Gastroesophageal sphincter (tissue), 4 donors: Measurements from ENCODE around the gene YPEL5. TPM values are rescaled to one million over a fixed set of nuclear protein-coding genes. Genes with fewer than 3 reads are reported as not detected.
"Not testable (repeated sequence)": the region's sequence is repeated elsewhere in the genome, so short reads cannot be mapped to it uniquely, and the experiment has no call there.

ENCODE experiments used
- ATAC-seq: fragments of 150-250 bp; one replicate; pipeline ENCODE4 v1.9.1; 2016; ENCODE audit warnings: mild to moderate bottlenecking, moderate library complexity
- H3K27ac ChIP-seq, 4 donors: fragments of 200-600 bp; sonication (generic) in 3 of 4; 1 replicate in 3 of 4; 2 replicates in 1 of 4; pipeline ENCODE4 v1.5.1; 2016 to 2019
- H3K27me3 ChIP-seq: fragments of 200-600 bp; sonication (generic); one replicate; pipeline ENCODE4 v1.5.1; 2019
- H3K36me3 ChIP-seq, 2 donors: fragments of 200-600 bp; sonication (generic); one replicate each; pipeline ENCODE4 v1.5.1; 2019; ENCODE audit warnings: control low read depth in 1 of 2
- H3K4me1 ChIP-seq, 3 donors: fragments of 200-600 bp; sonication (generic); 1 replicate in 2 of 3; 2 replicates in 1 of 3; pipeline ENCODE4 v1.5.1; 2016 to 2019; ENCODE audit warnings: control low read depth in 2 of 3
- H3K4me3 ChIP-seq, 2 donors: fragments of 200-600 bp; sonication (generic); one replicate each; pipeline ENCODE4 v1.5.1; 2019; ENCODE audit warnings: mild to moderate bottlenecking in 1 of 2, moderate library complexity in 1 of 2
- H3K9me3 ChIP-seq, 3 donors: fragments of 200-600 bp; sonication (generic); one replicate each; pipeline ENCODE4 v1.5.1; 2017 to 2019; ENCODE audit warnings: control low read depth in 2 of 3
- EP300 ChIP-seq: sonication (generic); formaldehyde crosslinking; IDR thresholded peaks from one replicate; pipeline ENCODE4 v1.6.1; 2017; ENCODE audit warnings: antibody characterized with exemption, mild to moderate bottlenecking
- POLR2A ChIP-seq, 2 donors: fragments of 450-650 bp; IDR thresholded peaks; one replicate each; pipeline ENCODE4 v1.6.1; 2017; ENCODE audit warnings: antibody characterized with exemption in 2 of 2, mild to moderate bottlenecking in 2 of 2, moderate library complexity in 1 of 2
- POLR2AphosphoS5 ChIP-seq: sonication (generic); formaldehyde crosslinking; IDR thresholded peaks from one replicate; pipeline ENCODE4 v1.6.1; 2017; ENCODE audit warnings: antibody characterized with exemption
- WGBS, 2 donors: methylation state at CpG; one replicate each; pipeline ENCODE4 v1.1.5; 2018; ENCODE audit warnings: low coverage in 1 of 2; 5-methylcytosine and 5-hydroxymethylcytosine counted together
- total RNA-seq, 4 donors: library from RNA; depleted of rRNA; stranded (reverse); fragments of >200 nt; gene quantifications; one replicate each; pipeline ENCODE4 v1.1.0, GENCODE V29; 2016
- TF ChIP-seq, protein P1 (sequence below), 4 experiments: fragments of 200-600 bp in 2 of 4; fragments of 450-650 bp in 2 of 4; sonication (generic) in 1 of 4; IDR thresholded peaks; one replicate each; pipeline ENCODE4 v1.5.1; 2017 to 2019; ENCODE audit warnings: antibody characterized with exemption in 4 of 4, mild to moderate bottlenecking in 2 of 4, moderate library complexity in 2 of 4

Gene YPEL5
- 100 to 1,000 TPM; 109 to 159 (median 136) TPM for total RNA-seq

DNA sequence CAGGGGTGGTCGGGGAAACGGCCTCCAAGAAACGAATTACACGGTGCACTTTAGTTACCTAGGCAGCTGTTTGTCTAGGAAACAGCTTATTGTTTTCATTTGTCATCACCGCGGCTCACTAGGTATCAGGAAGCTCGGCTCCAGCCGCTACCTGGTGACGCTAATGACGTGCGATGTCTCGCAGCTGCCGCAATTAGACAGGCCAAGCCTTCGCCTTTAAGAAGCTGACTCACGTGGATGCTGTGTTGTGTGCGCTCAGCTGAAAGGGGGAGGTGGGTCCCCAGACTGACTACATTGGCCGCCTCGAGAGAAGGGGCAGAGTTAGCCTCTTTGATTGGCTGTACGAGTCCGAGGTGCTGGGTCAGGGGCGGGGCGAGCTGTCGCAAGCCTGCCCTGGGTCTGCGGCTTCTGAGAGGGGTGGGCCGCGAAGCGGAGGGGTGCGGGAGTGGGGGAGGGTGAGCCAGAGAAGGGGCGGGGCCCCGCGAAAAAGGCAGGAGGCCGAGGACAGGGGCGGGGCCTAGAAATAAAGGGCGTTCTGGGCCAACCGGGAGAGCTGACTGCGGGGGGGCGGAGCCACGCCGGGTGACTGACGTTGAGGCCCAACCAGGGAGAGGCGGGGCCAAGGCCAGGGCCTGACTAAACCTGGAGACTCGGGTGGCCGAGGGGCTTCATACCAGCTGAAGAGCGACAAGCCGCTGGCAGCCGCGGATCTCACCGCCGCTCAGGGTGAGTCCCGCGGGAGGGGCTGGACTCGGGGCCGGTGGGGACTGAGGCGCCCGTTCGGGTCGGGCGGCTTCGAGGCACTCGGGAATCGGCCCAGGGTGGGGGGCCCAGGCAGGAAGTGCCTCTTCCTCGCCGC is at the start of gene YPEL5:
Gene YPEL5 (plus strand): TSS at position 671 of the 859 bp plus-strand sequence. CDS start 9,645 bp downstream, outside the sequence.
- Histone ChIP-seq H3K4me1 (peaks cover 8 to 45% (median 29%) of the 10 kb centered on the region in 3 donors), H3K36me3 (peaks cover 0 to 9% of the 10 kb centered on the region in 2 donors), H3K27me3 (no peaks in the 10 kb centered on the region), H3K4me3 (peak within 1 kb of the TSS; percentile 78 to 90), H3K27ac (peak within 1 kb of the TSS; percentile 97 to 100 (median 98)), H3K9me3 (no peaks in the 10 kb centered on the region)
- 0% methylated on average over 6 to 11 of the region's 63 CpGs for WGBS, 2 donors
- peak; percentile 97 for ATAC-seq
- TF ChIP-seq POLR2AphosphoS5 (peak; percentile 82), POLR2A (IDR thresholded peaks at IDR 0.05) (peak; percentile 85 to 90), EP300 (no peak)

GRCh38 chr2:30098266-30099005 is 48.4 kb upstream of the YPEL5 start:
- no peak for TF ChIP-seq EP300
- TF ChIP-seq, protein P1, sequence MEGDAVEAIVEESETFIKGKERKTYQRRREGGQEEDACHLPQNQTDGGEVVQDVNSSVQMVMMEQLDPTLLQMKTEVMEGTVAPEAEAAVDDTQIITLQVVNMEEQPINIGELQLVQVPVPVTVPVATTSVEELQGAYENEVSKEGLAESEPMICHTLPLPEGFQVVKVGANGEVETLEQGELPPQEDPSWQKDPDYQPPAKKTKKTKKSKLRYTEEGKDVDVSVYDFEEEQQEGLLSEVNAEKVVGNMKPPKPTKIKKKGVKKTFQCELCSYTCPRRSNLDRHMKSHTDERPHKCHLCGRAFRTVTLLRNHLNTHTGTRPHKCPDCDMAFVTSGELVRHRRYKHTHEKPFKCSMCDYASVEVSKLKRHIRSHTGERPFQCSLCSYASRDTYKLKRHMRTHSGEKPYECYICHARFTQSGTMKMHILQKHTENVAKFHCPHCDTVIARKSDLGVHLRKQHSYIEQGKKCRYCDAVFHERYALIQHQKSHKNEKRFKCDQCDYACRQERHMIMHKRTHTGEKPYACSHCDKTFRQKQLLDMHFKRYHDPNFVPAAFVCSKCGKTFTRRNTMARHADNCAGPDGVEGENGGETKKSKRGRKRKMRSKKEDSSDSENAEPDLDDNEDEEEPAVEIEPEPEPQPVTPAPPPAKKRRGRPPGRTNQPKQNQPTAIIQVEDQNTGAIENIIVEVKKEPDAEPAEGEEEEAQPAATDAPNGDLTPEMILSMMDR (IDR thresholded peaks at IDR 0.05) = no peak
- no peak for TF ChIP-seq POLR2A (IDR thresholded peaks at IDR 0.05)
- no peak for TF ChIP-seq POLR2AphosphoS5
- Histone ChIP-seq H3K4me3 (no peak overlapping the region), H3K4me1 (no peaks in the 10 kb centered on the region), H3K27ac (no peak overlapping the region), H3K27me3 (peaks cover 61% of the 10 kb centered on the region), H3K36me3 (no peaks in the 10 kb centered on the region), H3K9me3 (no peaks in the 10 kb centered on the region)
- ATAC-seq = no peak
- WGBS, 2 donors = 51 to 62% methylated on average over 7 to 10 of the region's 10 CpGs

DNA sequence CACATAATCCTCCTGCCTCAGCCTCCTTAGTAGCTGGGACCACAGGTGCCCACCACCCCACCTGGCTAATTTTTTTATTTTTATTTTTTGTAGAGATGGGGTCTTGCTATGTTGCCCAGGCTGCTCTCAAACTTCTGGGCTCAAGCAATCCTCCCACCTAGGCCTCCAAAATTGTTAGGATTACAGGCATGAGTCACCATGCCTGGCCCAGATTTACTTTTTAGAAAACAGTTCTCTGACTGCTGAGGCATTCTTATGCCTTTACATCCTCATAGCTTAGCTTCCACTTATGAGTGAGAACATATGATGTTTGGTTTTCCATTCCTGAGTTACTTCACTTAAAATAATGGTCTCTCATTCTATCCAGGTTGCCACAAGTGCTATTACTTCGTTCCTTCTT is 47.4 kb upstream of the YPEL5 start:
- not testable (repeated sequence) for H3K9me3 ChIP-seq, ATAC-seq, H3K4me1 ChIP-seq, H3K27ac ChIP-seq, H3K4me3 ChIP-seq, H3K36me3 ChIP-seq
- peaks cover 53% of the 10 kb centered on the region for H3K27me3 ChIP-seq
- WGBS, 2 donors = 53% methylated on average over 1 of the region's 1 CpG; no CpG with 5 or more reads in 1 of the 2 donors

GRCh38 chr2:30100691-30101090 is 46.1 kb upstream of the YPEL5 start:
- H3K27ac ChIP-seq, H3K36me3 ChIP-seq, H3K4me3 ChIP-seq, H3K9me3 ChIP-seq, ATAC-seq, H3K4me1 ChIP-seq: not testable (repeated sequence)
- WGBS, 2 donors = 77 to 94% methylated on average over 3 of the region's 3 CpGs
- H3K27me3 ChIP-seq = peaks cover 45% of the 10 kb centered on the region

DNA sequence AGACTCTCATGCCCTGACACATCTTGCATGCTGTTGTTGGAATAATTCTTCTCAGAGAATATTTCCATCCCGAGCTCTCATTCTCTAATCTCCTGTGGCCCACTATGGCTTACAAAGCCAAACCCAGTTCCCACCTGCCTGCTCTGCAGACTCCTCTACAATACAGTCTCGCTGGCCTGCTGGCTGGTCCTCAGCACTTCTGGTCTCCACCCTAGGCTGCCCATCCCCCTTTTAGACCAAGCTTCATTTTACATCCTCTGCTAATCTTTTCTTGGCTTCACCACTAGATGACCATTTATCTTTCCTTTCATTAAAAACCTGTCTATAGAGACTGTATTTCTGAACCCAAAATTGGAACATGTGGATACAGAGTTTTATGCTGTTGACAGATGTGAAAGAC is 42.5 kb upstream of the YPEL5 start:
- H3K27ac ChIP-seq = no peak overlapping the region
- WGBS, 2 donors = 46 to 69% methylated on average over 1 to 2 of the region's 2 CpGs
- no peaks in the 10 kb centered on the region for H3K36me3 ChIP-seq
- no peaks in the 10 kb centered on the region for H3K9me3 ChIP-seq
- H3K4me1 ChIP-seq = no peaks in the 10 kb centered on the region
- H3K27me3 ChIP-seq = peaks cover 33% of the 10 kb centered on the region
- ATAC-seq = no peak
- TF ChIP-seq POLR2A (IDR thresholded peaks at IDR 0.05) (no peak), EP300 (no peak), POLR2AphosphoS5 (no peak)
- TF ChIP-seq, protein P1 (IDR thresholded peaks at IDR 0.05) = no peak
- H3K4me3 ChIP-seq = no peak overlapping the region

- Histone ChIP-seq H3K27ac (no peak overlapping the region), H3K36me3 (no peaks in the 10 kb centered on the region), H3K27me3 (peaks cover 33% of the 10 kb centered on the region), H3K4me3 (no peak overlapping the region), H3K9me3 (no peaks in the 10 kb centered on the region), H3K4me1 (no peaks in the 10 kb centered on the region)
- 54 to 56% methylated on average over 1 to 2 of the region's 2 CpGs for WGBS, 2 donors
- TF ChIP-seq, protein P1 (IDR thresholded peaks at IDR 0.05) = no peak
- TF ChIP-seq POLR2A (IDR thresholded peaks at IDR 0.05) (no peak), POLR2AphosphoS5 (no peak), EP300 (no peak)
- no peak for ATAC-seq
Observed at GRCh38 chr2:30105556-30105955, 41.3 kb upstream of the YPEL5 start.
